Trophoblast cell (in vitro differentiated cells and primary cell): ENCODE results near the gene SDHB.

ENCODE experiments used
- DNase-seq, 2 donors: peaks; one replicate each; pipeline ENCODE4 v3.0.0-alpha.2; 2016
- H2AFZ ChIP-seq: 2 replicates; pipeline ENCODE4 v1.6.1; 2013; ENCODE audit warnings: low read length, moderate library complexity, mild to moderate bottlenecking; ENCODE audit not compliant: insufficient read depth, poor library complexity
- H2AK5ac ChIP-seq: 2 replicates; pipeline ENCODE4 v1.6.1; 2013; ENCODE audit warnings: mild to moderate bottlenecking, low read length
- H2BK120ac ChIP-seq: 2 replicates; pipeline ENCODE4 v1.6.1; 2013; ENCODE audit warnings: low read length, mild to moderate bottlenecking, moderate library complexity; ENCODE audit not compliant: insufficient read depth, poor library complexity
- H2BK12ac ChIP-seq: 2 replicates; pipeline ENCODE4 v1.6.1; 2013; ENCODE audit warnings: mild to moderate bottlenecking, low read length, moderate library complexity
- H2BK5ac ChIP-seq: 2 replicates; pipeline ENCODE4 v1.6.1; 2013; ENCODE audit warnings: low read length, low read depth, moderate library complexity, mild to moderate bottlenecking; ENCODE audit not compliant: poor library complexity
- H3K14ac ChIP-seq: 2 replicates; pipeline ENCODE4 v1.6.1; 2013; ENCODE audit warnings: mild to moderate bottlenecking, low read length
- H3K18ac ChIP-seq: 2 replicates; pipeline ENCODE4 v1.6.1; 2013; ENCODE audit warnings: mild to moderate bottlenecking, low read length
- H3K23ac ChIP-seq: 2 replicates; pipeline ENCODE4 v1.6.1; 2013; ENCODE audit warnings: low read length
- H3K27ac ChIP-seq: 2 replicates; pipeline ENCODE4 v1.5.1; 2013; ENCODE audit warnings: low read depth, mild to moderate bottlenecking, inconsistent platforms, low read length, moderate library complexity
- H3K27me3 ChIP-seq: 2 replicates; pipeline ENCODE4 v1.6.1; 2013; ENCODE audit warnings: inconsistent platforms, mild to moderate bottlenecking, low read length, moderate library complexity; ENCODE audit not compliant: insufficient read depth
- H3K36me3 ChIP-seq, 2 experiments: 1 replicate in 1 of 2; 2 replicates in 1 of 2; pipeline ENCODE4 v1.6.1; 2013; ENCODE audit warnings: low read length in 2 of 2, mild to moderate bottlenecking in 2 of 2, moderate library complexity in 1 of 2; ENCODE audit not compliant: insufficient read depth in 2 of 2, control insufficient read depth in 1 of 2
- H3K4ac ChIP-seq: 2 replicates; pipeline ENCODE4 v1.6.1; 2013; ENCODE audit warnings: low read depth, mild to moderate bottlenecking, low read length, moderate library complexity
- H3K4me1 ChIP-seq, 2 experiments: 1 replicate in 1 of 2; 2 replicates in 1 of 2; pipeline ENCODE4 v1.6.1; 2013; ENCODE audit warnings: low read length in 2 of 2, mild to moderate bottlenecking in 2 of 2, moderate library complexity in 1 of 2; ENCODE audit not compliant: insufficient read depth in 2 of 2, control insufficient read depth in 1 of 2
- H3K4me2 ChIP-seq: 2 replicates; pipeline ENCODE4 v1.6.1; 2013; ENCODE audit warnings: inconsistent platforms, mild to moderate bottlenecking, low read length, moderate library complexity
- H3K4me3 ChIP-seq: 2 replicates; pipeline ENCODE4 v1.5.1; 2013; ENCODE audit warnings: mild to moderate bottlenecking, low read depth, low read length, inconsistent platforms
- H3K79me1 ChIP-seq: one replicate; pipeline ENCODE4 v1.6.1; 2013; ENCODE audit warnings: low read length
- H3K79me2 ChIP-seq: 2 replicates; pipeline ENCODE4 v1.6.1; 2013; ENCODE audit warnings: low read length, mild to moderate bottlenecking; ENCODE audit not compliant: control insufficient read depth, insufficient read depth, poor library complexity
- H3K9ac ChIP-seq: 2 replicates; pipeline ENCODE4 v1.6.1; 2013; ENCODE audit warnings: mild to moderate bottlenecking, low read length
- H3K9me3 ChIP-seq: 2 replicates; pipeline ENCODE4 v1.6.1; 2013; ENCODE audit warnings: low read depth, mild to moderate bottlenecking, control low read depth, inconsistent platforms, low read length; ENCODE audit not compliant: insufficient read depth
- H4K12ac ChIP-seq: 2 replicates; pipeline ENCODE4 v1.6.1; 2013; ENCODE audit warnings: low read depth, mild to moderate bottlenecking, low read length, moderate library complexity
- H4K8ac ChIP-seq: 2 replicates; pipeline ENCODE4 v1.6.1; 2013; ENCODE audit warnings: low read depth, mild to moderate bottlenecking, low read length, moderate library complexity
- H4K91ac ChIP-seq: one replicate; pipeline ENCODE4 v1.6.1; 2013; ENCODE audit warnings: low read depth, mild to moderate bottlenecking, low read length, moderate library complexity
- WGBS: extraction: QIAGEN DNeasy Blood & Tissue Kit; methylation state at CpG from one replicate; pipeline ENCODE4 v1.1.7; 2013; ENCODE audit warnings: missing lambda C conversion rate; ENCODE audit not compliant: insufficient read length, insufficient coverage; ENCODE audit errors: extremely low coverage; 5-methylcytosine and 5-hydroxymethylcytosine counted together

Gene SDHB

GRCh38 chr1:17016317-17016661 lies 37.5 kb downstream of the SDHB start:
- Histone ChIP-seq H2AK5ac (no peak overlapping the region), H3K18ac (peak overlapping the region; percentile 14), H2AFZ (no peak overlapping the region), H3K27me3 (no peaks in the 10 kb centered on the region), H4K91ac (peak overlapping the region; percentile 61), H3K4me2 (peak overlapping the region; percentile 18), H3K4me3 (no peak overlapping the region), H3K4ac (no peak overlapping the region), H2BK5ac (peak overlapping the region; percentile 66), H3K79me1 (peaks cover 13% of the 10 kb centered on the region), H3K23ac (no peak overlapping the region), H4K12ac (peak overlapping the region; percentile 36), H3K9ac (no peak overlapping the region), H3K36me3 (peaks cover 20 to 22% of the 10 kb centered on the region in 2 experiments), H3K27ac (peak overlapping the region; percentile 89), H3K4me1 (peaks cover 15 to 23% of the 10 kb centered on the region in 2 experiments), H2BK12ac (peak overlapping the region; percentile 81), H3K79me2 (no peaks in the 10 kb centered on the region), H4K8ac (peak overlapping the region; percentile 34), H3K9me3 (no peaks in the 10 kb centered on the region), H3K14ac (peak overlapping the region; percentile 42), H2BK120ac (peak overlapping the region; percentile 70)
- WGBS = no CpG with 5 or more reads among the region's 5 CpGs
- DNase-seq = no peak

DNA sequence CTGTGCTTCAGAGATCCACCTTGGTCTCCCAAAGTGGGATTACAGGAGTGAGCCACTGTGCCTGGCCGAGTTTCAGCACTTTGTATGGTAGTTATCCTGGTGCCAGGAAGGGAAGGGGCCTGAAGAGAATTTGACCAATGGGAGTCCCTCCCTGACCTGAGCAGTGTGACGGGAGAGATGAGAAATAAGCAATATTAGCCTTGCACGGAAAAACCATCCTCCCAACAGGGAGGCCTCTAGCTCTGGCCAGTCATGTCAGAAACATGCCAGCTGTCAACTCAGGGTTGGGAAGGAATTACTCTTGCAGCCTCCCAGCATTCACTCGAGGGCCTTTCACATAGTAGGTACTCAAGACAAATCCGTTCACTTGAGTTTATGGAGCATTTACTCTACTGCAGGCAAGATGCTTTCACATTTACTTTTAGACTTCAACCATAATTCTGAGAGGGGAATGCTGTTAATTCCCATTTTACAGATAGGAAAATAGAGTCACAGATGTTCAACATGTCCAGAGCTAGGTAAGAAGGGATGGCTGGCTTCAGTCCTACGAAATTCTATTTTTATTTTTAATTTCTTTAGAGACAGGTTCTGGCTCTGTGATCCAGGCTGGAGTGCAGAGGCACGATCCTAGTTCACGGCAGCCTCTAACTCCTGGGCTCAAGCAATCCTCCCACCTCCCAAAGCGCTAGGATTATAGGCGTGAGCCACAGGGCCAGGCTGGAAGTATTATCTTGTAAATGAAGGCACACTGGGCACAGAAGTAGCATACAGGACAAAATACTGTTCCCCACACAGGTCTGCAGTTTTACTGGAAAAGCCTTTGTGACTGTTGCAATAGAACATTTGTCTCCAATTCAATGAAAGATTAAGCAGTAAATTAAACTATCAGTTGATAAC lies 38.9 kb downstream of the SDHB start:
- H2BK5ac ChIP-seq = peak overlapping the region; percentile 43
- H2BK120ac ChIP-seq = peak overlapping the region; percentile 18
- peaks cover 8 to 9% of the 10 kb centered on the region in 2 experiments for H3K36me3 ChIP-seq
- no peak overlapping the region for H4K8ac ChIP-seq
- H3K23ac ChIP-seq = no peak overlapping the region
- H2AK5ac ChIP-seq = no peak overlapping the region
- no peak overlapping the region for H3K4me2 ChIP-seq
- no peaks in the 10 kb centered on the region for H3K27me3 ChIP-seq
- no peak overlapping the region for H3K9ac ChIP-seq
- H4K91ac ChIP-seq = peak overlapping the region; percentile 3
- peak overlapping the region; percentile 14 for H3K27ac ChIP-seq
- H3K18ac ChIP-seq = no peak overlapping the region
- DNase-seq = peak; percentile 21 to 52
- no peaks in the 10 kb centered on the region for H3K9me3 ChIP-seq
- no peak overlapping the region for H4K12ac ChIP-seq
- H3K14ac ChIP-seq = no peak overlapping the region
- no peak overlapping the region for H3K4ac ChIP-seq
- no CpG with 5 or more reads among the region's 10 CpGs for WGBS
- H2AFZ ChIP-seq = no peak overlapping the region
- peaks cover 16% of the 10 kb centered on the region for H3K79me1 ChIP-seq
- no peaks in the 10 kb centered on the region for H3K79me2 ChIP-seq
- peaks cover 21 to 29% of the 10 kb centered on the region in 2 experiments for H3K4me1 ChIP-seq
- H3K4me3 ChIP-seq = no peak overlapping the region
- H2BK12ac ChIP-seq = peak overlapping the region; percentile 72

- Histone ChIP-seq H3K79me2 (no peaks in the 10 kb centered on the region), H3K27ac (no peak overlapping the region)
- DNase-seq = no peak
Measured at GRCh38 chr1:17013491-17014320, 40.1 kb downstream of the SDHB start.

DNA sequence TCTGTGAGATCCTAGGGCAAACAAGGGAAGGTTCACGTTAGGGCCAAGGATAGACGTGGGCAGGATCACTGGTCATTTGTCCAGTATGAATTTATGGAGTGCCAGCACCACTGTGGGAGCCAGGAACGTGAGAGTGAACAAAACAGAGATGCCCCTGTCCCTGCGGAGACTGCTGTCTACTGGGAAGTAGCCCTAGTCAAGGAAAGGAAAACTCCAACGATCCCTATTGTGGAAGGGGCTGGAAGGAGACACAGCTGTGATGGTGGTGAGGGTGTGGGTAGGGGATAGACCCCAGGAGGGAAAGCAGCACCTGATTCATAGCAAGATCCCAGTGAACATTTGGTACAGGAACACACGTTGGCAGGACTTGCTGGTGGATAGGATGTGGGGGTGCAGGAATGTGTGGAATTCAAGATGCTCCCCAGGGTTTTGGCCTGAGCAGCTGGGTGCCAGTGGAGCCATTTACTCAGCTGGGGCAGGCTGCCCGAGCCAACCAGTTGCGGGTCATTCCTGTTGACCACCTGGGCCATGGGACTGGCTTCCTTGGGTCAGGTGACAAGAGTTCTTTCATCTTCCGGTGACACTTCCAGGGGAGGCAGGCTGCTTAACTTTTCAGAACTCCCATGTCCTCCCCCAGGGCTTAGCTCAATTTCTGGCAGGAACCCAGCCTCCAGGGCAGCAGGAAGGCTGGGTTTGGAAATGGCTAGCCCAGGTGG lies 40.9 kb downstream of the SDHB start:
- Histone ChIP-seq H3K27ac (no peak overlapping the region), H4K91ac (no peak overlapping the region), H4K12ac (no peak overlapping the region), H3K79me1 (peaks cover 16% of the 10 kb centered on the region), H3K36me3 (peaks cover under 1 to 2% of the 10 kb centered on the region in 2 experiments), H4K8ac (no peak overlapping the region), H3K14ac (no peak overlapping the region), H3K18ac (no peak overlapping the region), H3K9me3 (no peaks in the 10 kb centered on the region), H2BK5ac (no peak overlapping the region), H2AK5ac (peak overlapping the region; percentile 13), H2AFZ (no peak overlapping the region), H3K23ac (no peak overlapping the region), H3K79me2 (no peaks in the 10 kb centered on the region), H3K4me2 (no peak overlapping the region), H3K9ac (no peak overlapping the region), H3K4me3 (no peak overlapping the region), H3K27me3 (no peaks in the 10 kb centered on the region), H3K4ac (no peak overlapping the region), H2BK12ac (peak overlapping the region; percentile 16), H2BK120ac (no peak overlapping the region), H3K4me1 (peaks cover 21 to 29% of the 10 kb centered on the region in 2 experiments)
- no CpG with 5 or more reads among the region's 9 CpGs for WGBS
- DNase-seq = no peak

More at GRCh38 chr1:17013491-17014320, 40.1 kb downstream of the SDHB start:
- Histone ChIP-seq H4K91ac (no peak overlapping the region), H3K14ac (peak overlapping the region; percentile 36), H3K9ac (no peak overlapping the region), H2AFZ (no peak overlapping the region), H3K4me1 (peaks cover 21 to 29% of the 10 kb centered on the region in 2 experiments), H2BK120ac (no peak overlapping the region), H3K27me3 (no peaks in the 10 kb centered on the region), H3K4me2 (no peak overlapping the region), H3K9me3 (no peaks in the 10 kb centered on the region), H2BK5ac (no peak overlapping the region), H3K23ac (no peak overlapping the region), H3K79me1 (peaks cover 16% of the 10 kb centered on the region), H3K4me3 (no peak overlapping the region), H3K4ac (no peak overlapping the region), H2BK12ac (peak overlapping the region; percentile 90), H3K18ac (peak overlapping the region; percentile 16), H4K8ac (no peak overlapping the region), H3K36me3 (peaks cover 5 to 7% of the 10 kb centered on the region in 2 experiments), H2AK5ac (peak overlapping the region; percentile 69), H4K12ac (no peak overlapping the region)
- WGBS = no CpG with 5 or more reads among the region's 13 CpGs
